Ascending aorta (tissue), 2 donors: ENCODE measurements around the gene IGSF11. TPM values are rescaled to one million over a fixed set of nuclear protein-coding genes. Genes with fewer than 3 reads are reported as not detected.

Experiments
- DNase-seq, 2 donors: peaks; one replicate each; pipeline ENCODE4 v3.0.0-alpha.2; 2019; ENCODE audit warnings: low spot score in 2 of 2
- H3K27ac ChIP-seq, 2 donors: fragments of 200-600 bp; sonication (generic); one replicate each; pipeline ENCODE4 v1.5.1; 2016 to 2017; ENCODE audit warnings: mild to moderate bottlenecking in 1 of 2
- H3K27me3 ChIP-seq: fragments of 200-600 bp; sonication (generic); one replicate; pipeline ENCODE4 v1.5.1; 2017
- H3K36me3 ChIP-seq, 2 donors: fragments of 200-600 bp; sonication (generic); one replicate each; pipeline ENCODE4 v1.5.1; 2016
- H3K4me1 ChIP-seq, 2 donors: fragments of 200-600 bp; sonication (generic); one replicate each; pipeline ENCODE4 v1.5.1; 2016 to 2017; ENCODE audit warnings: mild to moderate bottlenecking in 1 of 2
- H3K4me3 ChIP-seq, 2 donors: fragments of 200-600 bp; sonication (generic); one replicate each; pipeline ENCODE4 v1.5.1; 2016 to 2017; ENCODE audit warnings: mild to moderate bottlenecking in 1 of 2
- H3K9me3 ChIP-seq, 2 donors: fragments of 200-600 bp; sonication (generic); one replicate each; pipeline ENCODE4 v1.5.1; 2016
- CTCF ChIP-seq, 3 experiments: fragments of 200-600 bp in 2 of 3; fragments of 450-650 bp in 1 of 3; sonication (generic) in 2 of 3; IDR thresholded peaks; one replicate each; pipeline ENCODE4 v1.5.1; 2016 to 2019; ENCODE audit warnings: antibody characterized with exemption in 3 of 3, mild to moderate bottlenecking in 1 of 3, moderate library complexity in 1 of 3
- intact Hi-C: fragments of 100-400 bp; cut with DNase I; formaldehyde crosslinking; loops from one replicate; pipeline ENCODE4 v1.15.1; 2023
- total RNA-seq: library from RNA; depleted of rRNA; stranded (reverse); fragments of >200 nt; gene quantifications from one replicate; pipeline ENCODE4 v1.1.0, GENCODE V29; 2016

Gene IGSF11
- total RNA-seq, 1 donor from 2014 or later = not detected

GRCh38 chr3:119013951-119014350 is 20.7 kb downstream of the IGSF11 start:
- no peak for TF ChIP-seq CTCF (IDR thresholded peaks at IDR 0.05)
- intact Hi-C loops = no loop called here

GRCh38 chr3:119011528-119011927 is 23.1 kb downstream of the IGSF11 start:
- Histone ChIP-seq H3K27ac (no peak overlapping the region), H3K4me3 (no peak overlapping the region), H3K27me3 (no peaks in the 10 kb centered on the region), H3K4me1 (no peaks in the 10 kb centered on the region), H3K9me3 (no peaks in the 10 kb centered on the region), H3K36me3 (no peaks in the 10 kb centered on the region)
- no peak for TF ChIP-seq CTCF (IDR thresholded peaks at IDR 0.05)
- DNase-seq = no peak
- intact Hi-C loops = no loop called here

More at GRCh38 chr3:119013951-119014350, 20.7 kb downstream of the IGSF11 start:
- H3K9me3 ChIP-seq = no peaks in the 10 kb centered on the region
- no peak for DNase-seq
- H3K4me3 ChIP-seq = no peak overlapping the region
- H3K27ac ChIP-seq = no peak overlapping the region
- no peaks in the 10 kb centered on the region for H3K36me3 ChIP-seq
- H3K4me1 ChIP-seq = no peaks in the 10 kb centered on the region
- no peaks in the 10 kb centered on the region for H3K27me3 ChIP-seq

- H3K4me3 ChIP-seq = no peak overlapping the region
- intact Hi-C loops = no loop called here
- no peaks in the 10 kb centered on the region for H3K4me1 ChIP-seq
- no peaks in the 10 kb centered on the region for H3K9me3 ChIP-seq
- TF ChIP-seq CTCF (IDR thresholded peaks at IDR 0.05) = no peak
- no peaks in the 10 kb centered on the region for H3K27me3 ChIP-seq
- H3K36me3 ChIP-seq = no peaks in the 10 kb centered on the region
- DNase-seq = no peak
- H3K27ac ChIP-seq = no peak overlapping the region
Measured at GRCh38 chr3:118997190-118997589, 37.5 kb downstream of the IGSF11 start.

GRCh38 chr3:118991775-118992174 is 42.9 kb downstream of the IGSF11 start:
- intact Hi-C loops = no loop called here
- no peaks in the 10 kb centered on the region for H3K9me3 ChIP-seq
- TF ChIP-seq CTCF (IDR thresholded peaks at IDR 0.05) = no peak
- no peaks in the 10 kb centered on the region for H3K4me1 ChIP-seq
- no peak overlapping the region for H3K27ac ChIP-seq
- H3K36me3 ChIP-seq = no peaks in the 10 kb centered on the region
- no peak overlapping the region for H3K4me3 ChIP-seq
- DNase-seq = no peak
- no peaks in the 10 kb centered on the region for H3K27me3 ChIP-seq

- TF ChIP-seq CTCF (IDR thresholded peaks at IDR 0.05) = no peak
- H3K27ac ChIP-seq = no peak overlapping the region
Measured at GRCh38 chr3:118990823-118991560, 43.7 kb downstream of the IGSF11 start.

More at GRCh38 chr3:118990823-118991560, 43.7 kb downstream of the IGSF11 start:
- intact Hi-C loops = no loop called here
- H3K9me3 ChIP-seq = no peaks in the 10 kb centered on the region
- no peaks in the 10 kb centered on the region for H3K27me3 ChIP-seq
- no peak for DNase-seq
- no peak overlapping the region for H3K4me3 ChIP-seq
- no peaks in the 10 kb centered on the region for H3K4me1 ChIP-seq
- no peaks in the 10 kb centered on the region for H3K36me3 ChIP-seq
